ENCODE measurements around the gene SUN5.
"Not testable (repeated sequence)": the region's sequence is repeated elsewhere in the genome, so short reads cannot be mapped to it uniquely, and the experiment has no call there.

Gene SUN5

DNA sequence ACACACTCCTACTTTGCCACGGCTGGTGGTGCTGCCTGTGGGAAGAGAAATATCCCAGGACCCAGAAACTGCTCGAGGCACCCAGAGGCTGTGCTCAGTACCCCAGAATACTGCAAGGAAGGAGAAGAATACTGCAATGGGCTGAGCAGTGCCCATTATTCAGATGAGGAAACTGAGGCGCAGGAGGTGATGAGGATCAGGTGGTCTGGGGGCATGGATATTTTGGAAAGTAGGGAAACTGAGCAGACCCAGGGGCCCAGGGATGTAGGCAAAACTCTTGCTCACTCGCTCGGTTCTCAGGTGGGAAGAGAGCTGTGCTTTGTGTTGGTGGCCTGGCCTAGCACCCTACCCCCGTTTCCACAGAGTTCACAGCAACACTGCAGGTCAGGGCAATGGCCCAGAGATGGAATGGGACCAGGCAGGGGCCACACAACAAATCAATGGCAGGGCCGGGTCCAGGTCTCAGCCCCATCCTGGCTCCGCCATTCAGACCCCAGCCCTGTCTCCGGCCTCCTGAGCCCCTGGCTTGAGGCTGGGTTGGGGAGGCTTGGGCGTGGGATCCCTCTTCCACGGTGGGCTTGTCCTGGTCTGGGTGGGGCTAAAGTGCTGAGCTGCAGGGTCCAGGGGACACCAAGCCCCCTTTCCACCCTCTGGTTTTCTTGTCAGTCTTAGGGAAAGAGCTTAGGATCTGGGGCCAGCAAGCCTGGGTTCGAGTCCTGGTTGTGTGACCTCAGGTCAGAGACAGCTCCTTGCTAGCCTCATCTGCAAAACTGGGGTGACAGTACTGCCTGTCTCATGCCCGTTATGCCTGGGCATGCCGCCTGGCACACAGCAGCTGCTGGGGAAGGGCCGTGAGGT, 33.9 kb downstream of the SUN5 start:
- peak in 1 of 10 donors; percentile 46 for DNase-seq
- intact Hi-C loops (cut with DNase I): no loop called here

DNA sequence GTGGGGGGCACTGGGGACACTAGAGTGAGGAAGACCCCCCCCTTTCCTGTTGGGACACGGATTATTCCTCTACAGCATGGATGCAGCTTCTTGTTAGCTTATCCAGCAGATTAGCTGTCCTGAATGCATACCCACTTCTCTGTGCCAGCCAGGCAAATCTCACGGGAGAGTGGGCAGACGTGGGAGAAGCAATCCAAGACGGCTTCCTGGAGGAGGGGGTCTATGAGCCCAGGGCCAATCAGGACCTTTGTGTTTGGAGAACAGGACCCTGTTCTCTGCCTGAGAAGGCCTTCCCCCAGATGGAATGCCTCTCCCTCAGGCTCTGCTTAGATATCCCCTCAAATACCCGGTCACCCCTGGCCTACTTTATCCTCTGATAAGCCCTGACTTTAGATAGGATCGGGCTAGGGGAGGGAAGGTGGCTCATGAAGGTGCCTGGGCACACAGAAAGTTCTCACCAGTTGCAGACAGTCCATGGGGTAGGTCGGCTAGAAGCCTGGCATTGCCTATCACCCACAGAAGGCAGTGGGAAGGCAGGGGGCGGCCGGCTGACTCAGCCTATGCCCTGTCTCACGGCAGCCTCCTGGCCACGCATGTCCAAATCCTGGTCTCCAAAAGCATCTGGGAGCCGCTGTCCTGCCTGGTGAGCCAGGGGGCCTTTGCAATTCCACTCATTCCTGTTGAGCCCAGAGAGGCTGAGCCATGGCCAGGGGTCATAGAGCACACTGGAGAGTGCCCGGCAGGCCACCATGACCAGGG, 34.7 kb downstream of the SUN5 start:
- DNase-seq: peak in 2 of 10 donors; percentile 9 to 65
- intact Hi-C loops (cut with DNase I): no loop called here

DNA sequence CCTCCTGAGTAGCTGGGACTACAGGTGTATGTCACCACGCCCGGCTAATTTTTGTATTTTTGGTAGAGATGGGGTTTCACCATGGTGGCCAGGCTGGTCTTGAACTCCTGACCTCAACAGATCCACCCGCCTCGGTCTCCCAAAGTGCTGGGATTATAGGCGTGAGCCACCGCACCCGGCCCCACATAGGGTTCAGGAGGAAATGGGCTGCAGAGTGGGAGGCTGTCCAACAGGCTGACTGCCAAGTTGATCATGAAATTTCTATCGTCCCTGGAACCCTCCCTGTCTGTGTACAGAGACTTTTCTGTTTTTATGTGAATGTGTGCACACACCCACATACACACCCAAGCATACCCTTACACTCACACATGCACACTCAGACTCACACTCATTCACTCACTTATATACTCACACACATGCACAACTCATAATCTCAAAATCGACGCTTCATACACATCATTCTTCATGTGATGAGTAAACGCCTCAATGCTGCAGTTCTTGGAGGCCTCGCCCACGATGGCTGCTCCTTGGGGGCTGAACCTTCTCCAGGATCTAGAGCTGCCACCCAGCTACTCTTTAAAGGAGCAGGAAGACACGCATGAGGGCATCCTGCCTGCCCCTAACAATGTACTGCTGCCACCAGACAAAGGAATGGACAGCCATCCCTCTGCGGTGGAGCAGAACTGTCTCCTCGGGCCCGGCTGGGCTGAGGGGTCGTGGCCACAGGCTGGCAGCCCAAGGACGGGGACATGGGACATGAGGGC, 35.6 kb downstream of the SUN5 start:
- intact Hi-C loops (cut with DNase I): no loop called here
- DNase-seq: peak in 2 of 10 donors; percentile 3 to 67

DNA sequence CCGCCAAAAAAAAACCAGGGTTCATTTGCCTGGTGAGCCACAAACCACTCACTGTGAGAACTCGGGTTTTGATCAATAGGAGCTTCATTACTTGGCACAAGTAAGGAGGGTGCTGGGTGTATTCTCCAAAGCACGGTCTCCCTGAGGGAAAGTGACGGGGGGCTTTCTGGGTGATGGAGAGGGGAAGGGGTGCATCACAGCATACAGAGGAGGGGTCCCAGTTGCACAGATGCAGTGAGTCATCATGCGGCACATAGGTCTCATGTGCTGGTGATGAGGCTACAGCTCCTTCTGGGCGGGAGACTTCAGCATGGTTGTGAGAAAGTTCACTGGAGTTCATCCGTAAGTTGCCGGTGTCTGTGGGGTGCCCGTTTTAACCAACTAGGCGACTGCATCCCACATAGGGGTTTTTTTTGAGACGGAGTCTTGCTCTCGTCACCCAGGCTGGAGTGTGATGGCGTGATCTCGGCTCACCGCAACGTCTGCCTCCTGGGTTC, 36.2 kb downstream of the SUN5 start:
- DNase-seq: peak in 2 of 10 donors; percentile 5 to 44

DNA sequence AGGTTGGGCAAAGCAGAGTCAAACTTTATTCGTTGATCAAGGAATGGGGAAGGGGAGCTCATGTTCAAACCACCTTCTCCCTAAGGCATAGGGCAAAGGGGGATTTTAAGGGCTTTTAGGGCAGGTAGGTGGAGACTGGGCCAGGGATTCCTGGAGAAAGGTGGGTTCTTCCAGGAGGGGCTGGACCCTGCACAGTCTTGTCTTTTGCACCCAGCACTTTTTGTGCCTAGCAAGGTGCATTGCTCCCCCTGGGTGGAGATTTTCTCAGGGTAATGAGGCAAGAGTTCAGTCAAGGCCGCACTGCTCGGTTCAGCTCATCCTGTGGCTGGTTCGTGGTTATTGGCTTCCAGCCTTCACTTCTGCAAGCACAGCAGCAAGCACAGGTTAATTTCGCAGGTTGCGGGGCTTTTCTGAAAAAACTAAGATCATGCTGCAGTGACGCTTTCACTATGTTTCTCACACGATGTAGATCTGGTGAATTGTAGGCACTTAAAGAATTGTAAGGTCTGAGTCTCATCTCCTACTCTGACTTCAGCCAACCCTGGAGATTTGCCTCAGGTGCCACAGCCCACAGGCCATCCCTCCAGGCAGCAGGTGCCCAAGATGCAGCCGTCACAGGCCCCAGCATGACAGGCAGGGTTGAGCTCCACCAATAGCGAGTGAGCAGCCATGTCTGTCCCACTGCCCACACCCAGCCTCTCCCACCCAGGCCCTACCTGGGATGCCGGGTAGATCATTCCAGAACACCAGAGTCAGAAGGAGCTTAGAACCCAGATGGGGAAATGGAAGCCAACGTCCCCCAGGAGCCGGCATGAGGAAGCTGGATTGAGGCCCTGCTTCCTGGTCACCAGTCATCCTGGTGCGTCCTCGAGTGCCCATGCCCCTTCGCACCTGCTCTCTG, 37.1 kb downstream of the SUN5 start:
- DNase-seq: peak in 2 of 10 donors; percentile 10 to 77
- intact Hi-C loops (cut with DNase I): no loop called here

More for the DNA sequence above, 36.2 kb downstream of the SUN5 start:
- intact Hi-C loops (cut with DNase I): no loop called here

DNA sequence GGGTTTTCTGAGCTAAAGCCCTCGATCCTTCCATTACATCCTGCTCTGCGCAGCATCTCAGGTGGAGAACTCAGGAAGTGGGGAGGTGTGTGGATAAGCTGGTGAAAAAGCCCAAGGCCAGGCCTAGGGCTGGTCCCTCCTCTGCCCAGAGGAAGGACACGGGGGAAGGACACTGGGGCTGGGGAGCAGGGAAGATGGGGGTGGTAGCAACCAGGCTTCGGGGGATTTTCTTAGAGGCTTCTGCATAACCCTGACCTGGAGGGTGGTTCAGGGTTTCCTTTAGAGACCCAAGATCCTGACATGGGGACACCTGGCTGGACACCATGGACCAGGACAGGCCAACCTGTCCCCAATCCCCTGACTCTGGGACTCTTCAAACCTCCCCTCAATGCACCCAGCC, 37.9 kb downstream of the SUN5 start:
- intact Hi-C loops (cut with DNase I): no loop called here
- DNase-seq: peak in 1 of 10 donors; percentile 50

DNA sequence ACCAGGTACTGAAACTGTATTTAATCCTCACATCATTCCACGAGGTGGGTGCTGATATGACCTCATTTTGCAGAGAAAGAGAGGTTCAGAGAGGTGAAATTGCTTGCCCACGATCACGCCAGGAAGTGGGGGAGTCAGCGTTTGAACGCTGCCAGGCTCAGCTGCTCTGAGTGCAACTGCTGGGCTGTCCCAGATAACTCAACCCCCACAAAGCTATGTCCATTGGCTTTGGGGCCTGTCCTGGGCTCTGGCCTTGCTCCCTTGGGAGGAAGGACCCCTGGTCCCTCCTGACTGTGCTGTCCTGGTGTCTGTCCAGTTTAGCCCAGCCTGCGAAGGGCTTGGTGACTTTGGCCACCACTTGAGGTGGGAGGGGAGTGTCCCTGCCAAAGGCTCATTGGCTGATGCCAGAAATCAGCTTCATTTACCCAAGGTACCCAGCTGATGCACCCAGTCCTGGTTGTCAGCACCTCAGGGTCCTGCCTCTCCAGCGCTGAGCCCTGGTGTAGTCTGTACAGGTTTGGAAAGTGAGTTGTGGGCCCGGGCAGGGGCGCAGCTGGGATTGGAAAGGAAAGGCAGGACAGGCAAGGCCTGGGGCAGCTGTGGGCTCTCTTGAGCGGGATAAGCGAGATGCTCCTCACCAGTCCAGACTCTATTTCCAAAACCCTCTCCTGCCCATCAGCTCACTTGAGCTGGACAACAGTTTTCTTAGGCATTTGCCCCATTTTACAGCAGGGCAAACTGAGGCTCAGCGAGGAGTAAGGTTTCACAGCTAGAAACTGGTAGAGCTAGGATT, 38.5 kb downstream of the SUN5 start:
- DNase-seq: peak in 2 of 10 donors; percentile 5 to 47
- intact Hi-C loops (cut with DNase I): no loop called here

DNA sequence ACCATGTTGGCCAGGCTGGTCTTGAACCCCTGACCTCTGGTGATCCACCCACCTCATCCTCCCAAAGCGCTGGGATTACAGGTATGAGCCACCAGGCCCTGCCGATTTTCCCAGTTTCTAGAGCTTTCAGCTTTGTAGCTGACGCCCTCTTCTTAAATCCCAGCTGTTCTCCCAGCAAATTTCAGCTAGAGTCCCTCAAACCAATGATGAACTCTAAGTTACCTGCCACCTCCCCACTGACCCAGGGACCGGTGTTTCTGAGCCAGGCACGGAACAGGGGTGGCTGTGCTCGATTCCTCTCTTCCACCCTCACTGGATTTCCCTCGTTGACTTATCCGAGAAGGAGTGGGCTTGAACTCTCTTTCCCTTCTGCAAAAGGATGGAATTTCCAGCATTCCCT, 39.1 kb downstream of the SUN5 start:
- DNase-seq: peak in 1 of 10 donors; percentile 14
- intact Hi-C loops (cut with DNase I): no loop called here

DNA sequence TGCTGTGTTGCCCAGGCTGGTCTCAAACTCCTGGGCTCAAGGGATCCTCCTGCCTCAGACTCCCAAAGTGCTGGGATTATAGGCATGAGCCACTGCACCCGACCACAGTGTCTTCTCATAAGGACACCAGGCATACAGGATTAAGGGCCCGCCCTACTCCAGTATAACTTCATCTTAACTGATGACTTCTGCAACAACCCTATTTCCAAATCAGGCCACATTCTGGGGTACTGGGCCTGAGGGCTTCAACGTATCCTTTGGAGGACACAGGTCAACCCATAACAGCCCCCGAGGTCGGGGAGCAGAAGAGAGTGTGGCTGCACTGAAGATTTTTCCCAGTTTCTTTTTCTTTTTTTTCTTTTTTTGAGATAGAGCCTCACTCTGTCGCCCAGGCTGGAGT, 39.7 kb downstream of the SUN5 start:
- intact Hi-C loops (cut with DNase I): no loop called here
- DNase-seq: peak in 1 of 10 donors; percentile 7

DNA sequence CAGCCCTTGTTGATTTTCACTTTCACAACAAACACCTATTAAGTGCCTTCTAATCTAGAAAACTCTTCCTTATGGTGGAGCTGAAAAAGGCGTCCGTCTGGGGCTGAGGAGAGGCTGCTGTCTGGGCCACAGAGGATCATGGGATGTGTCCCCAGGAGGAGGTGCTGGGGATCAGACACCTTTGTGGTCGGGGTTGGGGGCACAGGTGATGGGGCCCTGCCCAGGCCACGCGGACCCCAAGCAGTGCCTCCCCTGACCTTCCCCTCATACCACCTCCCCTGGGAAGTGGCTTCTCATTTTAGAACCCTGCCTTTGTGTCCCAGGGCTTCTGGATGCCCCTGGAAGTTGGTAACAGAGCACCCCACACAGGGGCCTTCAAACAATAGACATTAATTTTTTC, 41.1 kb downstream of the SUN5 start:
- intact Hi-C loops (cut with DNase I): no loop called here
- DNase-seq: no peak

DNA sequence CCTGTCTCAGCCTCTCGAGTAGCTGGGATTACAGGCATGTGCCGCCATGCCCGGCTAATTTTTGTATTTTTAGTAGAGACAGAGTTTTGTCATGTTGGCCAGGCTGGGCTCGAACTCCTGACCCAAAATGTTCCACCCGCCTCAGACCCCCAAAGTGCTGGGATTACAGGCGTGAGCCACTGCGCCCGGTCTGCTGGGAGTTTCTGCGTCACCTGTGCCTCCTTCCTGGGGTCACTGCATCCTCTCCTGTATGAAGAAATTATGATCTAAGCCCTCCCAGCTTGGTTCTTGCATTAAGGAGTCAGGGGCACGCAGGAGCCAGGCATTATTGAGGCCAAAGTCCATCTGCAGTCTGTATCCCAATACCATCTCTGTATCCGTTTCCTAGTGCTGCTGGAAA, 41.6 kb downstream of the SUN5 start:
- DNase-seq; intact Hi-C loops (cut with DNase I): not testable (repeated sequence)

DNA sequence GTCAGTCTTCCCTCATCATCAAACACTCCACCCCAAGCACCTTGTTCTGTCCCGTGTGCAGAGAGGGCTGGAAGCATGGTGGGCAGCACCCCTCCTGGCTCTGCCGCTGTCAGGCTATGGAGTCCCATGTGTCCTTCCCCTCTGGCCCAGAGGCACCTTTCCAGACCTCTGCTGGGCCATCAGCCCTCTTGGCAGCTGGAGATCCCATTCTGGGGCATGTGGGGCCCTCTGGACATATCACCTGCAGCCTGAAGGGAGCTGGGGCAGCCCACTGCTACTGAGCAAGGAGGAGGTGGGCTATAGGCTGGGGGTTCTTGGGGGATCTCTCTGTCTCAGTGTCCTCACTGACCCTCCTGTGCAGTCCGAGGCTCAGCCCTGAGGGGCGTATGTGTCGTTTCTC, 42.2 kb downstream of the SUN5 start:
- intact Hi-C loops (cut with DNase I): no loop called here
- DNase-seq: no peak

DNA sequence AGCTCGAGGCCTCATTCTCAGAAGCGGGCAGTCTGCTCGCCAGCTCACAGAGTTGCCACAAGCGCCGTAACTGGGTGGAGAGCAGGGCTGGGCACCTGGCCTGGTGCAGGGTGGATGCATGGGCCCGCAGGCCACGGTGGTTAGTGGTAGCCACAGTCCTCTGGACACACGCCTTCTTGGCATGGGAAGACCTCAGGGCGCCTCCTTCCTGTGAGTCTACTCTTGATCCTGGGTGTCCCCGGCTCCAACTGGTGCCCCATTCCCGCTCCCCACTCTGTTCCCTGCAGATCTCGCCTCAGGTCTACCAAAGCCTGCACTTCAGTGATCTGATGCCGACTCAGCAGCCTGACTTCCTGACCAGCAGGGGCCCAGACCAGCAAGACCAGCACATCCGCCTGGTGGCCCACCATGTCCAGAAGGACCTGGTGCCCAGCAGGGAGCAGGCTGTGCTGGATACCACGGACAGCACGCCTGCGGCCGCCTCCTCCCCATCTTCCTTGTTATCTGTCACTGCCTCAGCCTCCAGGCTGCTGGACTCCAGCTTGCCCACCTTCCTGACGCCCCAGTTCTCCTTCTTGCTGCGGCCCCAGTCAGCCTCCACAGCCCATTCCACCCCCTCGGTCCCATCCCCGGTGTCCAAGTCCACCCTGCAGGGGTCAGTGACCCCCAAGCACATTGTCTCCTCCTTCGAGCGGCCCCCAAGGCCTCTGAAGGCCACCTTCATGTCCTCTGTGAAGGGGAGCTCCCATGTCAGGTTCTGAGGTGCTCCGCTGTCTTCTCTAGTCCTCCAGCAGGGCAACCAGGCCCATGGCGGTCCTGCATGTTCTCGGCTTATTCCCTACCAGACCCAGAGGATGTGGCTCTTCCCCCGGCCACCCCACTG, 43.1 kb downstream of the SUN5 start:
- peak in 1 of 10 donors; percentile 74 for DNase-seq
- intact Hi-C loops (cut with DNase I): no loop called here

DNA sequence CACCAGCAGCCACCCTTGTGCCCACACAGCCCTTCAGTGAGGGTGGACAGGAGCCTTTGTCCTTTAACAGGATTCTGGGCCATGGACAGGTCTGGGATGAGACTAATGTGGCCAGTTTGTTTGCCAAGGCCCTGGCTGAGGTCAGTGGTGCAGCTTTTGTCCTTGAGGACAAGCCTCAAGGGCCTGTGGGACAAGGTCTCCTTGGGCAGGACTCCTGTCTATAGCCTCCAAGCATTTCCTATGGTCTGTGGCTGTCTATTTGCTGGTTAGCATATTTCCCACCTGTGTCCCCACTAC, 44.1 kb downstream of the SUN5 start:
- intact Hi-C loops (cut with DNase I): no loop called here
- no peak for DNase-seq

DNA sequence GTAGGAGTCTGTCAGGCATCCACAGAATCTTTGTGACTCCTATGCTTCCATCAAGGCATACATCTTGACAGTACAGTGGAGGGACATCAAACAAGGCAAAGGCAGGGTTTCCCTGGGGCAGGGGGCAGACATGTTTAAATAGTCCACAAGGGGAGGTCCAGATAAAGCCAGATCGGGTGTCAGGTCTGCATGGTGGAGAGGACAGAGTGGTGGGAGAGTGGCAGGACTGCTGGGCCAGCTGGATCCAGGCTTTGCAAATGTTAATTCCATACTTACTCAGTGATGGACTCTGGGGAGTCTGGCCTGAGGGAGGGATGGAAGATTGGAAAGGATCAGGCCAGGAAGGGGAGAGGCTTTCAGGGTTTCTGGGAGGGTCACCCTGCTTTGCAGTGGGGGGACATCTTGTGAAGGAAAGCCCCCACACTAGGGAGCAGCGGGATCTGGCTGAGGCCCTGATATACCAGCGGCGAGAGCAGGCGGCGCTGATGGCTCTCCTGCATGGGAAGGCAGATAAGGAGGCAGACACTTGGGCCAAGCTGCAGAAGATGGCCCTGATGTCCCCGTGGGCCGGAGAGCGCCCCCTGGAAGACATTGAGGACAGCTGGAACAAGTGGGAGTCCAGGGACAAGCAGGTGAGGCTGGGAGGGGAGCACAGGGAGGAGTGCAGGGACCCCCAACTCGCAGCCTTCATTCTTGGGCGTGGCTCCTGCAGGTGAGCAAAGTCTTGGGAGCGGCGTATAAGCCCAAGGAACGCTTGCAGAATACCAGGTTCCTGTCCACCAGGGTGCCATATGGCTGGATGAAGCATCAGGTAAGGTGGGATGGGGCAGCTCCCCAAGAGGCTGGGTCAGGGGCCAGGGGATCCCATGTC, 44.6 kb downstream of the SUN5 start:
- no peak for DNase-seq
- intact Hi-C loops (cut with DNase I): no loop called here

DNA sequence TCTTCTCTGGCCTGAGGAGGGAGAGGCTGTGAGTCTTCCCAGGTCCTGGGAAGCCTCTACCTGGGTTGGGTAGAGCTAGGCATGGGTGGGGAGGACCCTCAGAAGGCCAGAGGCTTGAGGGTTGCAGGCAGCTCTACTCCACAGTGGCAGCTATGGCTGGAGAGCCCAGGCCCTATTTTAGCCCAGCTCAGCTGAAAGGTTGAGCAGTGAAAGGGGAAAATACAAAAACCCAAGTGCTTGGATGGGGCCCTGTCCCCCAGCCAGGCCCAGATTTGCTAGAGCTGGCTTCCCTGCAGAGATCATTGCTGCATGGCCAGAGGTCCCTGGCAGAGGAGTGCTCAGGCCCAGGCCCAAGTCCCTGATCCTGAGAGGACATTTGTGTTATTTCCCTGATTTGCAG, 45.7 kb downstream of the SUN5 start:
- no peak for DNase-seq
- intact Hi-C loops (cut with DNase I): no loop called here

DNA sequence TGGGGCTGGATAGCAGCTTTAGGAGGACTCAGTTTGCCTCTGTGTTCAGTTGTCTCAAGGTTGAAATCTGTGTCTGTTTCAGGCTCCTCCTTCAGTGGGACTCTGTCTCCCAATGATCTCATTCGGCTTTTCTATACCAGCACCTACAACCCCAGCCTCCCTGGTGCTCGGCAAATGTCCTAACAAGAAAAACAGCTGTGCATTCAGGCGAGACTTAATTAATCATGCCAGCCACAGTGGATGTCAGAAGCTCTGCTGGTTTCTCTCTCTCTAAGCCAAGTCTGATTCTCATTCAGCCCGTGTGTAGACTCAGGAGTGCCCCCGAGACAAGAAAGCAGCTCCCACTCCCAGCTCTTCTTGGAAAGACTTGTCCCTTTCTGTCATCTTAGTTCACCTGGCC, 46.8 kb downstream of the SUN5 start:
- intact Hi-C loops (cut with DNase I): no loop called here
- DNase-seq: peak in 1 of 10 donors; percentile 5
